H9 (cell line): ENCODE results near the gene MEGF9. TPM values are rescaled to one million over a fixed set of nuclear protein-coding genes. Genes with fewer than 3 reads are reported as not detected.

Experiments
- DNase-seq: peaks from one replicate; pipeline ENCODE4 v3.0.0-alpha.2; 2017
- H2AFZ ChIP-seq: one replicate; pipeline ENCODE4 v1.6.1; 2013; ENCODE audit warnings: mild to moderate bottlenecking, low read length, control low read depth, moderate library complexity
- H2AK5ac ChIP-seq: 2 replicates; pipeline ENCODE4 v1.6.1; 2013; ENCODE audit warnings: low read length, control low read depth, mixed read lengths; ENCODE audit not compliant: insufficient read length
- H2BK120ac ChIP-seq: one replicate; pipeline ENCODE4 v1.6.1; 2013; ENCODE audit warnings: low read depth, mild to moderate bottlenecking, low read length, control low read depth, inconsistent platforms; ENCODE audit not compliant: poor library complexity, severe bottlenecking
- H2BK12ac ChIP-seq: 2 replicates; pipeline ENCODE4 v1.6.1; 2013; ENCODE audit warnings: low read length, control low read depth, mixed read lengths, low read depth; ENCODE audit not compliant: insufficient read length
- H2BK15ac ChIP-seq: 2 replicates; pipeline ENCODE4 v1.6.1; 2013; ENCODE audit warnings: low read depth, low read length, control low read depth
- H2BK20ac ChIP-seq: one replicate; pipeline ENCODE4 v1.6.1; 2013; ENCODE audit warnings: low read depth, mild to moderate bottlenecking, low read length, control low read depth, inconsistent platforms; ENCODE audit not compliant: poor library complexity, severe bottlenecking
- H2BK5ac ChIP-seq: 2 replicates; pipeline ENCODE4 v1.6.1; 2013; ENCODE audit warnings: low read length, control low read depth, mixed read lengths; ENCODE audit not compliant: insufficient read length
- H3K14ac ChIP-seq: 2 replicates; pipeline ENCODE4 v1.6.1; 2013; ENCODE audit warnings: low read length, control low read depth; ENCODE audit not compliant: insufficient read depth
- H3K18ac ChIP-seq: 2 replicates; pipeline ENCODE4 v1.6.1; 2013; ENCODE audit warnings: low read depth, mild to moderate bottlenecking, mixed read lengths, low read length, control low read depth; ENCODE audit not compliant: insufficient read length
- H3K23ac ChIP-seq: 2 replicates; pipeline ENCODE4 v1.6.1; 2013; ENCODE audit warnings: low read length, control low read depth, mixed read lengths, low read depth; ENCODE audit not compliant: insufficient read length
- H3K23me2 ChIP-seq: 2 replicates; pipeline ENCODE4 v1.6.1; 2013; ENCODE audit warnings: low read depth, mild to moderate bottlenecking, mixed read lengths, low read length, control low read depth; ENCODE audit not compliant: insufficient read length, poor library complexity, severe bottlenecking
- H3K27ac ChIP-seq: 2 replicates; pipeline ENCODE4 v1.5.1; 2013; ENCODE audit warnings: low read length, control low read depth, mixed read lengths, low read depth; ENCODE audit not compliant: insufficient read length
- H3K27me3 ChIP-seq: 2 replicates; pipeline ENCODE4 v1.6.1; 2013; ENCODE audit warnings: low read length, control low read depth, inconsistent platforms; ENCODE audit not compliant: insufficient read depth
- H3K4ac ChIP-seq: 2 replicates; pipeline ENCODE4 v1.6.1; 2013; ENCODE audit warnings: low read depth, mild to moderate bottlenecking, control low read depth, inconsistent platforms, low read length, moderate library complexity
- H3K4me1 ChIP-seq: 2 replicates; pipeline ENCODE4 v1.6.1; 2013; ENCODE audit warnings: low read length, control low read depth, inconsistent platforms; ENCODE audit not compliant: insufficient read depth
- H3K4me2 ChIP-seq: 2 replicates; pipeline ENCODE4 v1.6.1; 2013; ENCODE audit warnings: low read length, control low read depth, mixed read lengths; ENCODE audit not compliant: insufficient read length, insufficient read depth
- H3K56ac ChIP-seq: 2 replicates; pipeline ENCODE4 v1.6.1; 2013; ENCODE audit warnings: low read depth, mild to moderate bottlenecking, mixed read lengths, low read length, control low read depth; ENCODE audit not compliant: insufficient read length
- H3K79me1 ChIP-seq: 2 replicates; pipeline ENCODE4 v1.6.1; 2013; ENCODE audit warnings: low read depth, mild to moderate bottlenecking, moderate library complexity, low read length, control low read depth, inconsistent platforms; ENCODE audit not compliant: insufficient read depth, poor library complexity, severe bottlenecking
- H3K79me2 ChIP-seq: 2 replicates; pipeline ENCODE4 v1.6.1; 2013; ENCODE audit warnings: low read length, control low read depth, inconsistent platforms; ENCODE audit not compliant: insufficient read depth
- H3K9ac ChIP-seq: 2 replicates; pipeline ENCODE4 v1.6.1; 2013; ENCODE audit warnings: low read length, control low read depth, mixed read lengths; ENCODE audit not compliant: insufficient read length; ENCODE audit errors: extremely low read depth
- H3K9me3 ChIP-seq: one replicate; pipeline ENCODE4 v1.6.1; 2013; ENCODE audit warnings: low read depth, low read length, inconsistent platforms; ENCODE audit not compliant: control insufficient read depth
- H3T11ph ChIP-seq: one replicate; pipeline ENCODE4 v1.6.1; 2013; ENCODE audit warnings: mild to moderate bottlenecking, low read length, control low read depth, inconsistent platforms
- H4K20me1 ChIP-seq: one replicate; pipeline ENCODE4 v1.6.1; 2013; ENCODE audit not compliant: control insufficient read depth, insufficient read length, insufficient read depth
- H4K5ac ChIP-seq: 2 replicates; pipeline ENCODE4 v1.6.1; 2013; ENCODE audit warnings: low read depth, mild to moderate bottlenecking, mixed read lengths, low read length, control low read depth; ENCODE audit not compliant: insufficient read length
- H4K8ac ChIP-seq: replicated peaks from 2 replicates; pipeline ENCODE4 v1.6.1; 2013; ENCODE audit warnings: low read length, control low read depth, mixed read lengths, low read depth; ENCODE audit not compliant: insufficient read length
- H4K91ac ChIP-seq: 2 replicates; pipeline ENCODE4 v1.6.1; 2013; ENCODE audit warnings: low read depth, mild to moderate bottlenecking, moderate library complexity, mixed read lengths, low read length, control low read depth; ENCODE audit not compliant: insufficient read length
- H3K27ac Mint-ChIP-seq, 3 experiments: 2 replicates in 2 of 3; 3 replicates in 1 of 3; pipeline ENCODE4 v1.8.0; 2020 to 2021; ENCODE audit warnings: mixed read lengths in 3 of 3, mild to moderate bottlenecking in 1 of 3, moderate library complexity in 1 of 3
- H3K27me3 Mint-ChIP-seq: 2 replicates; pipeline ENCODE4 v1.8.0; 2021; ENCODE audit warnings: low read depth, mild to moderate bottlenecking, moderate library complexity, mixed read lengths
- H3K36me3 Mint-ChIP-seq, 3 experiments: 2 replicates in 2 of 3; 3 replicates in 1 of 3; pipeline ENCODE4 v1.8.0; 2020 to 2021; ENCODE audit warnings: low read depth in 3 of 3, mixed read lengths in 3 of 3; ENCODE audit not compliant: insufficient read depth in 1 of 3
- H3K4me1 Mint-ChIP-seq, 2 experiments: 2 replicates each; pipeline ENCODE4 v1.8.0; 2020; ENCODE audit warnings: mixed read lengths in 2 of 2
- H3K4me3 Mint-ChIP-seq, 2 experiments: 2 replicates in 1 of 2; 3 replicates in 1 of 2; pipeline ENCODE4 v1.8.0; 2020 to 2021; ENCODE audit warnings: mild to moderate bottlenecking in 2 of 2, mixed read lengths in 2 of 2, moderate library complexity in 1 of 2
- H3K9me3 Mint-ChIP-seq, 2 experiments: 2 replicates in 1 of 2; 3 replicates in 1 of 2; pipeline ENCODE4 v1.8.0; 2020; ENCODE audit warnings: mild to moderate bottlenecking in 2 of 2, mixed read lengths in 2 of 2, moderate library complexity in 1 of 2
- CTCF ChIP-seq: fragments of 200-600 bp; sonication (generic); conservative IDR thresholded peaks from 3 replicates; pipeline ENCODE4 v1.8.0; 2021; ENCODE audit warnings: antibody characterized with exemption, mild to moderate bottlenecking
- WGBS: extraction: QIAGEN DNeasy Blood & Tissue Kit; methylation state at CpG from one replicate; pipeline ENCODE4 v1.1.7; 2013; ENCODE audit warnings: missing lambda C conversion rate, low lambda C conversion rate, mixed read lengths; ENCODE audit not compliant: insufficient read length; ENCODE audit errors: extremely low coverage; 5-methylcytosine and 5-hydroxymethylcytosine counted together
- total RNA-seq: library from RNA; stranded (reverse); gene quantifications from 2 replicates; pipeline ENCODE4 v1.2.1, GENCODE V29; 2021

MEGF9 gene
- total RNA-seq, 1 experiment from 2014 or later, result 0.94 TPM

GRCh38 chr9:120659209-120659608 lies 55.1 kb downstream of the MEGF9 start:
- Histone ChIP-seq H2AFZ (no peak overlapping the region), H4K91ac (no peak overlapping the region), H4K20me1 (no peaks in the 10 kb centered on the region), H3K79me2 (no peaks in the 10 kb centered on the region), H3K79me1 (no peaks in the 10 kb centered on the region), H3K4me2 (no peak overlapping the region), H3K9ac (no peak overlapping the region), H4K5ac (no peak overlapping the region), H2BK12ac (no peak overlapping the region), H2BK20ac (no peak overlapping the region), H2BK15ac (no peak overlapping the region), H2BK120ac (no peak overlapping the region), H4K8ac (no peak overlapping the region), H3K4me1 (no peaks in the 10 kb centered on the region), H3K9me3 (no peaks in the 10 kb centered on the region), H2BK5ac (no peak overlapping the region), H3K23me2 (no peaks in the 10 kb centered on the region), H3K14ac (no peak overlapping the region), H3K18ac (no peak overlapping the region), H3K23ac (no peak overlapping the region), H3K27ac (no peak overlapping the region), H3K27me3 (no peaks in the 10 kb centered on the region), H3K4ac (no peak overlapping the region), H2AK5ac (no peak overlapping the region), H3K56ac (no peak overlapping the region), H3T11ph (no peak overlapping the region)
- no peak for TF ChIP-seq CTCF
- no peak overlapping the region for H3K27ac Mint-ChIP-seq
- H3K4me1 Mint-ChIP-seq, result no peaks in the 10 kb centered on the region
- H3K36me3 Mint-ChIP-seq, result no peaks in the 10 kb centered on the region
- no peaks in the 10 kb centered on the region; a peak in 1 of 5 replicates for H3K9me3 Mint-ChIP-seq
- DNase-seq, result no peak
- H3K4me3 Mint-ChIP-seq, result no peak overlapping the region
- WGBS, result no CpG with 5 or more reads among the region's 3 CpGs
- H3K27me3 Mint-ChIP-seq, result no peaks in the 10 kb centered on the region
